ENCODE data around the gene OAS3.

OAS3 gene

DNA sequence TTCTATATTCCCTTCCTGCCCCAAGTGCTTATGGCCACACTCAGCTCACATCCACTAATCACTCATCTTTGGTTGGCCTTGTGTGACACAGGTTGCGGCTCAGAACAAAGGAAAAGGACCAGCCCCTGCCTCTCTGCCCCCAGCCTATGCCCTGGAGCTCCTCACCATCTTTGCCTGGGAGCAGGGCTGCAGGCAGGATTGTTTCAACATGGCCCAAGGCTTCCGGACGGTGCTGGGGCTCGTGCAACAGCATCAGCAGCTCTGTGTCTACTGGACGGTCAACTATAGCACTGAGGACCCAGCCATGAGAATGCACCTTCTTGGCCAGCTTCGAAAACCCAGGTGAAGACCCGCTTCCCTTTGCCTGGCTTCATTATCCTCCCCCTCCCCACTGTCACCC is 24.3 kb downstream of the OAS3 start:
- no peak for DNase-seq

DNA sequence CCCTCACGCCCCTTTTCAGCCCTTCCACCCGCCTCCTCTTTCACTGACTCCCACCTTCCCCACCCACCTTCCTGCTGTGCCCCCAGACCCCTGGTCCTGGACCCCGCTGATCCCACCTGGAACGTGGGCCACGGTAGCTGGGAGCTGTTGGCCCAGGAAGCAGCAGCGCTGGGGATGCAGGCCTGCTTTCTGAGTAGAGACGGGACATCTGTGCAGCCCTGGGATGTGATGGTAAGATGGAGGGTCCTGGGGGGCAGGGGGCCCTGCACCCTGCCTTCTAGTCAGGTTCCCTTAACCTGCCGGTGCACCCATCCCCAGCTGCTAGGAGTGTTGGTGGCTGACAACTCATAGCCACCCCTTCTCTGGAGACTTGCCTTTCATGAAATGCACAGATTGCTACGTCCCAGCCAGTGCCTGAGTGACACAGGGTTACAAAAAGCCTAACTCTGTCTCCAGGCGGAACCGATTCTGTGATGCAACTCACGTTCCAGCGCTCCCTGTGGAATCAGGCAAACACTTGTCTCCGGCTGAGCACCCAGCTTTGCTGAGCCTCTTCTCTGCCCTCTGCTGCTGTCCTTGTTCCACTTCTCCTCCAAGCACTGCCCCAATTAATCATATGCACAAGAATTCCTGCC is 25.1 kb downstream of the OAS3 start:
- DNase-seq: no peak

DNA sequence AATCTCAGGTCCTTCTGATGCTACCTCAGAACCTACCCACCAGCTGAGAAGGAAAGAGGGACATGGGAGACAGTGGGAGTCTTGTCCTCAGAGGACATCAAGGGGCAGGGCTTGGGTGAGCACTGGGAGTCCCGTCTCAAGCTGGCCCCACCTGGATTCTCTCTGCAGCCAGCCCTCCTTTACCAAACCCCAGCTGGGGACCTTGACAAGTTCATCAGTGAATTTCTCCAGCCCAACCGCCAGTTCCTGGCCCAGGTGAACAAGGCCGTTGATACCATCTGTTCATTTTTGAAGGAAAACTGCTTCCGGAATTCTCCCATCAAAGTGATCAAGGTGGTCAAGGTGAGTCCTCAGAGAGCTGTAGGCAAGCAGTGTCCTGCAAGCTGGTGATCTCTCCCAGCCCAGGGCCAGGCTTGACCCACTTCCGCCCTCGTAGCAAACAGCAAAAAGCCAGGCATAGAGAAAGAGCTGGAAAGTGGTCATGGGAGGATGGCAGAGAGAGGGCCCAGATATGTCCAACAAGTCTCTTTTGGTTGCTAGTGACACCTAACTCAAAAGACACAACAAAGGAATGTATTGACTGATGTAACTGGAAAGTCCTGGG is 25.9 kb downstream of the OAS3 start:
- no peak for DNase-seq

DNA sequence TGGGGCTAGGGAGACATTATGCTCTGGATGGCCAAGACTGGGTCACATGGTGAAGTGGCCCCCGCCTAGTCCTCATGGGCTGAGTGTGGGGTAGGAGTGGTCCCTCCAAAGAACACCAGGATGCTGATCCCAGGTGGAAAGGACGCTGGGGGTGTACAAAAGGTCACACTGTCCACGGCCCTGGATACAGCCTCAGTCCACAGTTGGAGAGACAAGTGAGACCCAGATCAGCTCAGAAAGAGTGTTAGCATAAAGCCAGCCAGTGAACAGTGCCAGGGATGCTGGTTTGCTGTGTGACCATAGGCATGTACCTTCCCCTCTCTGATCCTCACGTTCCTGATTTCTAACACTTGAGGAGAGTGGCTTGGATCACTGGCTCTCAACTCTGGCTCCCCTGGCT is 26.6 kb downstream of the OAS3 start:
- no peak for DNase-seq

DNA sequence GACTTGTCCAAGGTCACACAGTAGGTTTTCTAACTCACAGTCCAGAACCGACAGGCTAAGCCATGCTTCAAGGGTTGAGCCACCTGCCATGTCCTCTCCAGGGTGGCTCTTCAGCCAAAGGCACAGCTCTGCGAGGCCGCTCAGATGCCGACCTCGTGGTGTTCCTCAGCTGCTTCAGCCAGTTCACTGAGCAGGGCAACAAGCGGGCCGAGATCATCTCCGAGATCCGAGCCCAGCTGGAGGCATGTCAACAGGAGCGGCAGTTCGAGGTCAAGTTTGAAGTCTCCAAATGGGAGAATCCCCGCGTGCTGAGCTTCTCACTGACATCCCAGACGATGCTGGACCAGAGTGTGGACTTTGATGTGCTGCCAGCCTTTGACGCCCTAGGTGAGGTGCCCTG is 27.4 kb downstream of the OAS3 start:
- no peak for DNase-seq

DNA sequence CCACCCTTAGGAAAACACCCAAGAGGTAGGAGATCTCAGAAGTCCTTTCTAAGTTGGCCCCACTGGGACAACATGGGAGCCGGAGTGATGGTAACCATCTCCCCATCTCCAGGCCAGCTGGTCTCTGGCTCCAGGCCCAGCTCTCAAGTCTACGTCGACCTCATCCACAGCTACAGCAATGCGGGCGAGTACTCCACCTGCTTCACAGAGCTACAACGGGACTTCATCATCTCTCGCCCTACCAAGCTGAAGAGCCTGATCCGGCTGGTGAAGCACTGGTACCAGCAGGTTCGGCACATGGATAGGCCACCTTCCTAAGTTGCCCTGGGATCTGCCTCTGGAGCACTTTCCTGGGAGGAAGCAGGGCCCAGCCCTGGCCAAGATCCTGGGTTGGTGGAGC is 29.0 kb downstream of the OAS3 start:
- no peak for DNase-seq

DNA sequence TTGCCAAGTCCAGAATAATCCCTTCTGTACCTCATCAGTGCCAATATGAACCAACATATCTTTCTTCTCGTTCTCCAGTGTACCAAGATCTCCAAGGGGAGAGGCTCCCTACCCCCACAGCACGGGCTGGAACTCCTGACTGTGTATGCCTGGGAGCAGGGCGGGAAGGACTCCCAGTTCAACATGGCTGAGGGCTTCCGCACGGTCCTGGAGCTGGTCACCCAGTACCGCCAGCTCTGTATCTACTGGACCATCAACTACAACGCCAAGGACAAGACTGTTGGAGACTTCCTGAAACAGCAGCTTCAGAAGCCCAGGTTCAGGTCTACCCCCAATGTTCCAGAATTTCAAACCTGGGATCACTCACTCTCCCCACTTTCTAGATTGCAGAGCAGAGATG is 29.6 kb downstream of the OAS3 start:
- no peak for DNase-seq

DNA sequence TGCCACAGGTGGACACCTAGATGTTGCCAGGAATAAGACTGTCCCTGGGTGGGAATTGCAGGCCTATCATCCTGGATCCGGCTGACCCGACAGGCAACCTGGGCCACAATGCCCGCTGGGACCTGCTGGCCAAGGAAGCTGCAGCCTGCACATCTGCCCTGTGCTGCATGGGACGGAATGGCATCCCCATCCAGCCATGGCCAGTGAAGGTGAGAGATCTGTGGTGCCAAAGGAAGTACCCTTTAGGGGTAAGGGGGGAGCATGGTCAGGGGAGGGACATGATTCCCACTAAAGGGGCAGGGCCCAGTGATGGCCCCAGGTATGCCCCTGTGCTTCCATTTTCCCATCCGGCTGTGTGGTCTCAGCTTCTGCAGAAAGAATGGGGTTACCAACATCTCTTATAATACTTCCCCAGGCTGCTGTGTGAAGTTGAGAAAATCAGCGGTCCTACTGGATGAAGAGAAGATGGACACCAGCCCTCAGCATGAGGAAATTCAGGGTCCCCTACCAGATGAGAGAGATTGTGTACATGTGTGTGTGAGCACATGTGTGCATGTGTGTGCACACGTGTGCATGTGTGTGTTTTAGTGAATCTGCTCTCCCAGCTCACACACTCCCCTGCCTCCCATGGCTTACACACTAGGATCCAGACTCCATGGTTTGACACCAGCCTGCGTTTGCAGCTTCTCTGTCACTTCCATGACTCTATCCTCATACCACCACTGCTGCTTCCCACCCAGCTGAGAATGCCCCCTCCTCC is 31.5 kb downstream of the OAS3 start:
- DNase-seq: no peak

DNA sequence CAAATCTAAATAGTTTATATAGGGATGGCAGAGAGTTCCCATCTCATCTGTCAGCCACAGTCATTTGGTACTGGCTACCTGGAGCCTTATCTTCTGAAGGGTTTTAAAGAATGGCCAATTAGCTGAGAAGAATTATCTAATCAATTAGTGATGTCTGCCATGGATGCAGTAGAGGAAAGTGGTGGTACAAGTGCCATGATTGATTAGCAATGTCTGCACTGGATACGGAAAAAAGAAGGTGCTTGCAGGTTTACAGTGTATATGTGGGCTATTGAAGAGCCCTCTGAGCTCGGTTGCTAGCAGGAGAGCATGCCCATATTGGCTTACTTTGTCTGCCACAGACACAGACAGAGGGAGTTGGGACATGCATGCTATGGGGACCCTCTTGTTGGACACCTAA is 32.1 kb downstream of the OAS3 start:
- DNase-seq: no peak

DNA sequence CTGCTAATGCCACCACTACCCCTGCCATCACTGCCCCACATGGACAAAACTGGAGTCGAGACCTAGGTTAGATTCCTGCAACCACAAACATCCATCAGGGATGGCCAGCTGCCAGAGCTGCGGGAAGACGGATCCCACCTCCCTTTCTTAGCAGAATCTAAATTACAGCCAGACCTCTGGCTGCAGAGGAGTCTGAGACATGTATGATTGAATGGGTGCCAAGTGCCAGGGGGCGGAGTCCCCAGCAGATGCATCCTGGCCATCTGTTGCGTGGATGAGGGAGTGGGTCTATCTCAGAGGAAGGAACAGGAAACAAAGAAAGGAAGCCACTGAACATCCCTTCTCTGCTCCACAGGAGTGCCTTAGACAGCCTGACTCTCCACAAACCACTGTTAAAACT is 33.0 kb downstream of the OAS3 start:
- DNase-seq: peak; percentile 67

DNA sequence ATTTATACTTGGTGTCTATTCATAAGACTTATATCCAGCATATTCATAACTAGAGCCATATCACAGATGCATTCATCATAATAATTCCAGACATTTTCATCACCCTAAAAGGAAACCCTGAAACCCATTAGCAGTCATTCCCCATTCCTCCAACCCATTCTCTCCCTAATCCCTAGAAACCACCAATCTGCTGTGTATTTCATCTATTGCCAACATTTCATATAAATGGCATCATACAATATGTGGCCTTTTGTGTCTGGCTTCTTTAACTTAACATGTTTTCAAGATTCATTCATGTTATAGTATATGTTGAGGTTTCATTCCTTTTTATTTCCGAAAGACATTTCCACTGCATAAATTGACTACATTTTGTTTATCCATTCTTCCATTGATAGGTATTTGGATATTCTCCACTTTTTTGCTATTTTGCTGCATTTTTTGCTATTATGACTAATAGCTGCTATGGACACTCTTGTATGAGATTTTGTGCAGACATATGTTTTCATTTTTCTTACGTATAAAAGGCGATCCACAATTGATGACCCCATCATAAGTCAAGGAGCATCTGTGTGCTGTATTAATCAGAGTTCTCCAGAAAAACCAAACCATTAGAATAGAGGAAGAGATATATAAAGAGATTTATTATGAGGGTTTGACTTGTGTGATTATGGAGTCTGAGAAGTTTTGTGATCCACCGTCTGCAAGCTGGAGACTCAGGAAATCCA is 34.9 kb downstream of the OAS3 start:
- DNase-seq: no peak

DNA sequence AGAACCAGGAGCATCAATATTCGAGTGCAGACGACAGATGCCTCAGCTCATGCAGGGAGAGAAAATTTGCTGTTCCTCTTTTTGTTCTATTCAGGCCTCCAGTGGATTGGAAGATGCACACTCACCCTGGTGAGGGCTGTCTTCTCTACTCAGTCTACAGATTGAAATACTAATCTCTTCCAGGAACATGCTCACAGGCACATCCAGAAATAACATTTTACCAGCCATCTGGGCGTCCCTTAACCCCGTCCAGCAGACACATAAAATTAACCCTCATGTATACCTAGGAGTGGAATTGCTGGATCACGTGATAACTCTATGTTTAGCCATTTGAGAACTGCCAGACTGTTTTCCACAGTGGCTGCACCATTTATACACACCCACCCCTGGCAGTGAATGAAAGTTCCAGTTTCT is 35.6 kb downstream of the OAS3 start:
- peak; percentile 46 for DNase-seq

DNA sequence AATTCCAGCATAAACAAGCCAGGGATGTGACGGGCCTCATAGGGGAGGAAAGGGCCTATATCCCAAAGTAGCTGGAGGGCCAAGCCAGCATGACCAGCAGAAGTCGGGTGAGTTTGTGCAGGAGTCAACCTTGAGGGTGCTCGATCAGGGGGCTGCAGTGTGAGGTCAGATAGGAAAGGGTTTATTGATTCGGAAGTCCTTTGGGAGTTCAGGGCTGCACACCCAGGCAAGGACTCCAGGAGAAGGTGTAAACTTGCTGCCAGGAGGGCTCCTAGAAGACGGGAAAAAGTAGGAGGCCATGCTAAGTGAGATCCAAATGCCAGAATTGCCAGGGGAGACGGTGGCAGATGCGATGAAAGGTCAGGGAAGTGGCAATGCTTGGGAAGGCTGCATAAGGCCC is 36.6 kb downstream of the OAS3 start:
- no peak for DNase-seq

DNA sequence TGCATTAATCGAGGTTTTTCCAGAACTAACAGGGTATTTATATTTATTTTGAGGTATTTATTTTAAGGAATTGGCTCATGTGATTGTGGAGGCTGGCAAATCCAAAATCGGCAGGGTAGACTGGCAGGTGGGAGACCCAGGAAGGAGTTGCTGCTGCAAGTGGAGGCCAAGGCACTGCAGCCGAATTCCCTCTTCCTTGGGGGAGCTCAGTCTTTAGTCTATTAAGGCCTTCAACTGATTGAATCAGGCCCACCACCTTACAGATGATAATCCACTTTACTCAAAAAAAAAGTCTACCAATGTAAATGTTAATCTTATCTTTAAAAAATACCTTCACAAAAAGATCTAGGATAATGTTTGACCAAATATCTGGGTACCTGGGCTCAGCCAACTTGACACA is 38.9 kb downstream of the OAS3 start:
- DNase-seq: no peak

DNA sequence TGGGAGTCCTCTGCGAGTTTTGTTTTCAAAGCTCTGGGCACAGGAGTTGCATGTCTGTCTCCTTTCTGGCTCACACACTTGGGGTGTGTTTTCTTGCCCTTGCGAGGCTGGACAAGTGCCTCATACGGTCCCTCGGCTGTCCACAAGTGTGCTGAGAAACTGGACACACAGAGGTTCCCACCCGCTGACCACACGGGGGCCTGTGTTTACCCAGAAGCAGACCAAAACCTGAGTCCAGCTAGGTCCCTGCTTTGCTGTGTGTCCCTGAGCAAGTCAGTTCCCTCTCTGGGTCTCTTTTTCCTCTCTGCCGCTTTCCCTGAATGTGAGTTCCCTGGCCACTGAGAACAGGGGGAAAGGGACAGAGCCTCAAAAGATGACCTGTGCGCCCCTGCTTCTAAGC is 39.4 kb downstream of the OAS3 start:
- no peak for DNase-seq

DNA sequence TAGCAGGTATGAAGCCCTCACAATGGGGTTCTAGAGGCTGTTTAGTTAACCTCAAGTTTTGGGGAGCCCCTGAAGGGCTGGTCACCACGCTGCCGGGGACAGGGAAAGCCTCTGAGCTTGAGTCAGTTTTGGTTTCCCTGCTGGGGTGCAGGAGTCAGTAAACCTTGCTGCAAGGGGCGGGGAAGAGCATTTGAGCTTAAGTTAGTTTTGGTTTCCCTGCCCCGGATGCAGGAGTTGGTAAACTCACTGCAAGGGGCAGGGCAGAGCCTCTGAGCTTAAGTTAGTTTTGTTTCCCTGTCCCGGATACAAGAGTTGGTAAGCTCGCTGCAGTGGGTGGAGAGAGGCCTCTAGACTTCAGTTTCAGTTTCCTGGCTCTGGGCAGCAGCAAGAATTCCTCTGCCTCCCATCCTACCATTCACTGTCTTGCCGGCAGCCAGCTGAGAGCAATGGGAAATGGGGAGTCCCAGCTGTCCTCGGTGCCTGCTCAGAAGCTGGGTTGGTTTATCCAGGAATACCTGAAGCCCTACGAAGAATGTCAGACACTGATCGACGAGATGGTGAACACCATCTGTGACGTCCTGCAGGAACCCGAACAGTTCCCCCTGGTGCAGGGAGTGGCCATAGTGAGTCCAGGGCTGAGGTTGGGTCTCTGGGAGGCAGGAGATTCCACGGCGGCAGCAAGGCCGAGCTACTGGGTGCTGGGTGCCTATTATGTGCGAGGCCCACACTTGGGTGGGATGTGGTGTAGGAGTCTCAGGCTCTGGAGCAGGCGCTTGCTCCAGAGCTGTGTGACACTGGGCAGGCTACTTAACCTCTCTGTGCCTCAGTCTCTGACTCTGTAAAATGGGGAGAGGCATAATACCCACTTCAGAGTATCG is 40.1 kb downstream of the OAS3 start, which contains the start of gene OAS2:
Gene OAS2, plus strand, starts transcription at position 357 of the 878 bp plus-strand sequence. Its CDS starts 90 bp downstream, at position 447.
- peak; percentile 77 for DNase-seq

DNA sequence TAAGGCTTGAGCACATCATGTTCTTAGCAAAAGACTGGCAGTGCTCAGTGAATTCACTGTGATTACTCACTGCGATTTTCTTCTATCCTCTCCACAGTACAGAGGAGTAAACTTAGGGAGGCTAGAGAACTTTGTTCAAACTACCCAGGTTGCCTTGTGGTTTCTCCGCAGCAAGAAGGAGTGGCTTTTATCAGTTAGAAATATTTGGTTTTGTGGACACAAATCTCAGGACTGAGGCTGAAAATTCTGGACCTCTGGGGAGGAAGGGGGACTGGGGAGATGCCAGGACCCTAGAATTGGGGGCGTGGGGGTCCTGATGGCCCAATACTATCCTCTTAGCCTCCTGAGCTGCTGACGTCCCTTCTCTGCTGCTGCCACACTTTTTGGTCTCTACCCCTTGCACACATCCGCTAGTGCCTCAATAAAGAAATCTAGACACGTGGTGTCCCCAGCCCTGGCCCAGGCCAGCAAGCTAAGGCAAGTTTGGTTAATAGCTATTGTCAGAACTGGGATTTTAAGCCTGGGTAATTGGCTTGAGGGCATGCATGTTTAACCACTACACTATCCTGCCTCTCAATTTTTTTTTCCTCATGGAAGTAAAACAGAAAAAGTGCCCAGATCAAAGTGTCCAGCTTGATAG is 40.9 kb downstream of the OAS3 start:
- DNase-seq: no peak

DNA sequence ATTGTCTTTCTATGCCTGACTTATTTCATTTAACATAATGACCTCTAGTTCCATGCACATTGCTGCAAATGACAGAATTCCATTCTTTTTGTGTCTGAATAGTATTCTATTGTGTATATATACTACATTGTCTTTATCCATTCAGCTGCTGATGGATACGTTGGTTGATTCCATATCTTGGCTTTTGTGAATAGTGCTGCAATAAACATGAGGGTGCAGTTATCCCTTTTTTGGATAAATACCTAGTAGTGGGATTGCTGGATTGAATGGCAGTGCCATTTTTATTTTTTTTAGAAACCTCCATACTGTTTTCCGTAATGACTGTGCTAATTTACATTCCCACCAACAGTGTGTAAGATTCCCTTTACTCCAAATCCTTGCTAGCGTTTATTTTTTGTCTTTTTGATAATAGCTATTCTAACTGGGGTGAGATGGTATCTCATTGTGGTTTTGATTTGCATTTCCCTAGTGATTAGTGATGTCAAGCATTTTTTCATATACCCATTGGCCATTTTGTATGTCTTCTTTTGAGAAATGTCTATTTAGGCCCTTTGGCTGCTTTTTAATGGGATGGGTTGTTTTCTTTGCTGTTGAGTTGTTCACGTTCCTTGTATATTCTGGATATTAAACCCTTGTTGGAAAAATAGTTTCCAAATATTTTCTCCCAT is 42.4 kb downstream of the OAS3 start:
- peak; percentile 33 for DNase-seq

DNA sequence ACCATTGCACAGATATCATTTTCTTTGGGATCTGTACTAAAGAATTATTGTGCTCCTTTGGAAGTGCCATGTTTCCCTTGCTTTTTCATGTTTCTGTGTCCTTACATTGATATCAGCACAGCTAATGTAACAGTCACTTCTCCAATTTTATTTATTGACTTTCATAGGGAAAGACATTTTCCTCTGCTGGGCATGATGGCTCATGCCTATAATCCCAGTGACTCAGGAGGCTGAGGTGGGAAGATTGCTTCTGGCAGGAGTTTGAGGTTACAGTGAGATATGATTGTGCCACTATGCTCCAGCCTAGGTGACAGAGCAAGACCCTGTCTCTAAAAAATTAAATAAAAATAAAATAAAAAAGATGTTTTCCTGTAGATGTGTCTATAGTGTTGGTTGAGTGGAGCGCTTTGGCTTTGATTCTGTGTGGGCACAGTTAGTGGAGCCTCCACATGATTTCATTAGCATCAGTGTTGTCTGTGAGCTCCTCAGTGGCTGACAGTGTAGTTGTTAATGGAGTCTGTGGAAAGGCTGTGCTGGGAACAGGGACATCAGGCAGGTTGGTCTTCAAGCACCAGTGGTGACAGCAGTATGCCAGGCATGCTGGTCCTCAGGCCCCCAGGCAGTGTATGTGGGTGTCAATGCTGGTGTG is 47.5 kb downstream of the OAS3 start:
- no peak for DNase-seq

DNA sequence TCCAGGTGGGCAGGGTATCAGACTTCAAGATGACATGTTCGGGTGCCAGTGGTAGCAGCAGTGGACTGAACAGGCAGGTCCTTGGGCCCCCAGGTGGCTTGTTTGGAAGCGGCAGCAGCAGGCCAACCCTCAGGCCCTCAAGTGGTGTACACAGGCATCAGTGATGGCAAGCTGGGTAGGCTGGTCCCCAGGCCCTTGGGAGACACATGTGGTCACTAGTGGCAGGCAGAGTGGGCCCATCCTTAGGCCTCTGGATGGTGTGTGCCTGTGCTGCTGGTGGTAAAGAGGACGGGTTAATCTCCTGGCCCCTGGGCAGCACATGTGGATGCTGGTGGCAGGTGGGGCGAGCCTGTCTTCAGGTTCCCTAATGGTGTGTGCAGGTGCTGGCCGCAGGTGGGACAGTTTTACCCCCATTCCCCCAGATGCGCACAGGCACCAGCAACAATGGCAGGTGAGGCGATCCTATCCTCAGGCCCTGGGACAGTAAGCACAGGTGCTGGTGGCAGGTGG is 48.1 kb downstream of the OAS3 start:
- DNase-seq: no peak

DNA sequence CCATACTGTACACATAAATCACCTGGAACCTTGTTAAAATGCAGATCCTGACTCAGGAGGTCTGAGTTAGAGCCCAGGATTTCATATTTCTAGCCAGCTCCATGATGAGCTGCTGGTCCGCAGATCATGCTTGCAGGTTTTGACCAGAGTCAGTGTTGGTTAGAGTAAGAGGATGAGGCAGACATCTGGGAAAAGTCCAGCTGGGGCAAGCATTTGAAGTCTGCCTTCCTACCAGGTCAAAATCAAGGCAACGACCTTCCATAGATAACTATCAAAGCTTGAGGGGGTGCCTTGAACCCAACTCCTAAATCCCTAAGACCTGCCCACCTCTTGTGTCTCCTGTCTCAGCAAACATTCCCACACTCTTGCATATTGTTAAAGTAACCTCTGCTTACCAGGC is 49.3 kb downstream of the OAS3 start:
- no peak for DNase-seq

Data from hematopoietic multipotent progenitor cell treated with erythropoietin and hydrocortisone succinate and interleukin-3 and kit ligand, for 4 days (in vitro differentiated cells).